HG02588 (cell line): ENCODE results near the gene LAMA4.

Source experiments
- ATAC-seq: cut with Tn5 transposase; IDR thresholded peaks from one replicate; pipeline ENCODE4 v1.9.1; 2021; ENCODE audit warnings: mild to moderate bottlenecking, moderate library complexity; ENCODE audit not compliant: unreplicated experiment

LAMA4 gene

DNA sequence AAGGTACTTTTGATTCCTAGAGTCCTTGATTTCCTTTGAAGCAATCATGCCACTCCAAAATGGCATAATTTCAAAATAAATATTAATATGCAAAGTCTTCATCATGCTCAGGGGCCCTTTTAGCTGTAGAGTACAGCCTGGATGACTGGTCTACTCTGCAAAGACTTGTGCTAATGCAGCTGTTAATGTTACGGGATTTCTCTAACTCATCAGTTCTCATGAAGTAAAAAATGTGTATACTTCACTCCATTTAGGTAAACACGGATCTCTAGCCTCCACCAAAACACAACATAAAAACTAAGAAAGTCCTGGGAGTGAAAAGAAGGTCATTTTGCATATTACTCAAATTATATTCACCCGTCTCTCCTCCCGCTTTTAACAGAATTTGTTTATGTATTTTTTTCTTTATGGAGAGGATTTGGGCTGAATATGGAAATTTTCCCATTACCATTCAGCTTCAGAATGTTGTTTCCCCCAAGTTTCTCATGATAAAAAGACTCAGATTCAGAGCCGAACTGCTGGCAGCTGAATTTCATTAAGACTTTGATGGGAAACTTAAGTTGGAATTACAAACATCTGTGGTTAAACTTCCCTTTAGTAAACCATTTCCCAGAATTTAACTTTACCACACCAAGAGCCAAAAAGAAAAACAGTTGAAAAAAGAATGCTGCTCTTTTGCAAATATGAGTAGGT lies 8.7 kb downstream of the LAMA4 start:
- no peak for ATAC-seq

- no peak for ATAC-seq
Observed at GRCh38 chr6:112243861-112244827, 10.2 kb downstream of the LAMA4 start.

DNA sequence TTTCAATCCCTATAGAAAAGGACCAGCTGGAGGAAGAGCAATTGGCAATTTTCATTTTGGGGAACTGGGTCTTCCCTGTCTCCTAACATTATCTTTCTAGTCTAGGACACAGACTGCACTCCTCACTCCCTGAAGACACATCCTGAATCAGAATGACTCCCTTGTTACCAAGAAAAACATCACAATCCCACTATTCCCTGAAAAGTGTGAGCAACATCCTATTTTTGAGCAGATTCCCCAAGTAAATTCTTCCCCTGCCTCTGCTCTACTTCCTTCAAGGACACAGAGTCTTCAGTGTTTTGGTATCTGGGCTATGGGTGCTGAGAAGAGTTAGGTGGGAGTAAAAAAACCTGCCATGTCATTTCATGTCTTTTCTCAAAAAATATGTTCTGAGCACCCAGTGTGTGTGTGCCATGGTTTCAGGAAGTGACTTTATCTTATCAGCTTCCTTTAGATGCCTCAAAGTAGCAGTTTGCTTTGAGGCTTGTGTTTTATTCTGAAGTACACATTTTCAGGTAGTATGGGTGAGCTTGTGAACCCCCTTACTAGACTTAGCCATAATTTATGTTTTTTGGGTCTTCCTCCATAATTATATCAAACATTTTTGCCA lies 12.4 kb downstream of the LAMA4 start:
- ATAC-seq: no peak

- ATAC-seq: no peak
Observed at GRCh38 chr6:112237595-112237994, 16.8 kb downstream of the LAMA4 start.

DNA sequence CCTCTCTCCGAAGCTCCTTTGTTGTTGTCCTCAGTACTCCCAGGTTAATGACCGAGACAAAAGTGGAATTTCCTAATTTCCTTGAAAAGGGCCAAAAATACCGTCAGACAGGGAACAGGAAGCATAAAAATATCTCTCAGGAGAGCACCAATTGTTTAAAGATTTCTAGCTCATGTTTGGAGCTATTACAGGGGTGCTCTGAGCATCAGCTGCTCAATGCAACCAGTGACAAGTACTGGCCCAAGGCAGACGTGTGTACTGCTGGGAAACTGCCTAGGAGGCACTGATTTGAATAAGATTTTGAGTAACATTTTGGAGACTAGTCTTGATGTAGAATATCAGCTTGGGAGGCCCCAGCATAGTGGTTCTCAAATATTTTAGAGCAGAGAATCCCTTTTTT lies 17.3 kb downstream of the LAMA4 start:
- ATAC-seq: no peak

GRCh38 chr6:112235956-112236355 lies 18.4 kb downstream of the LAMA4 start:
- no peak for ATAC-seq

GRCh38 chr6:112234601-112235000 lies 19.8 kb downstream of the LAMA4 start:
- ATAC-seq: no peak

GRCh38 chr6:112233847-112234246 lies 20.5 kb downstream of the LAMA4 start:
- no peak for ATAC-seq

GRCh38 chr6:112232845-112233256 lies 21.5 kb downstream of the LAMA4 start:
- no peak for ATAC-seq

DNA sequence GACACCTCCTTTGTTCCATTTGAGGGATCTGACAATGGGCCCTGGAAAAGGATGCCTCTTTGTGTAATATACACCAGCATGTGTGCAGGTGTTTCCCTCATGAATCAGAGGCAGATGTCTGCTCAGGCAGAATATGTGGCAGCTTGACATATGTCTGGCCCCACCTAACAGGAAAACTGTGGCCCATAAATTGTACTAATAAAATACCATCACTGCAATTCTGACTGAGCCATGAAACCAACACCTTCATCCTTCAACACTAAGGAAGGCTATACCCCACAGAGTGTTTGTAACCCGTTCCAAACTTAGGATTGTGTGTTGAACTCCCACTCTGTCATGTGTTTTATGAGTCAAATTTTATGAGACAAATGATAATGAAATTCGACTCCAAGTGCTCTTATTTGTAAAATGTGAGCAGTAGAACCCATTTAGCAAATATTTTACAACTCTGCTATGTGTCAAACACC lies 22.7 kb downstream of the LAMA4 start:
- no peak for ATAC-seq

- no peak for ATAC-seq
Observed at GRCh38 chr6:112231164-112231563, 23.2 kb downstream of the LAMA4 start.

GRCh38 chr6:112228480-112229332 lies 25.7 kb downstream of the LAMA4 start:
- no peak for ATAC-seq

DNA sequence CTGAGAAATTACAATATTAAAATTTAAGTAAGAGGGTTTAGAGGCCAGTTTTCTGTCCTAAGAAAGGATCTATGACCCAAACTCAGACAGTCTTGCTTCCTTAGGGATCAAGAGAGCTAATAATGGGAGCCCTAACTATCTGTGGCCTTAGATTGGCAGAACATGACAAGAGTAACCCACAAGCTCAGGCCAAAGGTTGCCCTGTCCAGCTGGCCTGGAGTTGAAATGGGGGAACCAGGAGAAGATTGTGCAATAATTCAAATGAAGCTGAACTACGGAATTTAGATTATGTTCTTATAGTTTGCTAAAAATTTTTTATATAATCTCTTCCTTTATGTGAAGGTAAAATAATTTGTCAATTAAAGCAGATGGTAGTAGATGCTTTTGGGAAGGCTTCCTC lies 26.4 kb downstream of the LAMA4 start:
- no peak for ATAC-seq

- no peak for ATAC-seq
Observed at GRCh38 chr6:112227411-112227810, 27.0 kb downstream of the LAMA4 start.

GRCh38 chr6:112225691-112226090 lies 28.7 kb downstream of the LAMA4 start:
- ATAC-seq: no peak

DNA sequence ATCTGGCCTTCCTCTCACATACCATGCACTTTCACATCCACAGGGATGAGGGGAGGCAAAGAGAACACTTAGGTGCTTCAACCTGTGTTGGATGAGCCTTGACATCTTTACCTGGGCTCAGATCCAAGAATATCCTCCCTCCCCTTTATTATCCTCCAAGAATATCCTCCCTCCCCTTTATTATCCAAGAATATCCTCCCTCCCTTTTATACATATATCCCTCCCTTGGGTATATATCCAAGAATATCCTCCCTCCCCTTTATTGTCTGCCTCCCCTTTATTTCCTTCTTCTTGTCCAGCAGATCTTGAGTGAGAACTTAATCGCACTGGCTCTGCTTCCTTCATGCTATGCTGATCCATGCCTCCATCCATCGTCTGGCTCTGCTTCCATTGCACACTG lies 30.3 kb downstream of the LAMA4 start:
- ATAC-seq: no peak

- ATAC-seq: no peak
Observed at GRCh38 chr6:112223070-112223861, 31.1 kb downstream of the LAMA4 start.

- ATAC-seq: no peak
Observed at GRCh38 chr6:112221981-112222852, 32.1 kb downstream of the LAMA4 start.

DNA sequence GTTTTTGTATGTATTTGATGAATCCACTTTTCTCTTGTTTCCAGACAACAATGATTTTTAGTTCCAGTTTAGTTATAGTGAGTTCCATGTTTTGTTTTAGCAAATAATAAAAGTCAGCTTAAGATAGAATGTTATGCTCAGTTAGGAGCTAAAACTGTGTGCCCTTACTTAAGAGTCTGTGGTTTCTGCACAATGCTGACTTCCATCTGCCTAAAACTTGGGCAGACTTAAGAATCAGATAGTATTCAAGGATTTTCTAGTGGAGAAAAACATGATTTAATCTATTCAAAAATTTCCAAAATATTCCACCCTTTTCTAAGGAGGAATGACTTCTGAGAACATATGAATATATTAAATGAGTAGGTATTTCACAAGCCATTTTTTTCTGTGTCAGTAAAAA lies 32.8 kb downstream of the LAMA4 start:
- no peak for ATAC-seq
